Skeletal muscle satellite cell (primary cell): Measurements from ENCODE around the gene ASTN2.

Source experiments
- H3K27me3 ChIP-seq: 2 replicates; pipeline ENCODE4 v1.7.0; 2013; ENCODE audit warnings: low read length; ENCODE audit not compliant: control insufficient read depth, insufficient read depth
- H3K36me3 ChIP-seq: 2 replicates; pipeline ENCODE4 v1.7.0; 2013; ENCODE audit warnings: mild to moderate bottlenecking, control low read depth, low read length; ENCODE audit not compliant: insufficient read depth
- H3K4me1 ChIP-seq: 2 replicates; pipeline ENCODE4 v1.7.0; 2013; ENCODE audit warnings: low read length; ENCODE audit not compliant: control insufficient read depth, insufficient read depth
- H3K4me2 ChIP-seq: 2 replicates; pipeline ENCODE4 v1.7.0; 2013; ENCODE audit warnings: mild to moderate bottlenecking, low read length
- H3K4me3 ChIP-seq: 2 replicates; pipeline ENCODE4 v1.7.0; 2013; ENCODE audit warnings: low read length
- H3K9ac ChIP-seq: 2 replicates; pipeline ENCODE4 v1.7.0; 2013; ENCODE audit warnings: mild to moderate bottlenecking, low read depth, low read length, moderate library complexity
- H3K9me3 ChIP-seq: replicated peaks from 2 replicates; pipeline ENCODE4 v1.7.0; 2013; ENCODE audit warnings: mild to moderate bottlenecking, control low read depth, low read length

Gene ASTN2

GRCh38 chr9:117400171-117400570 is 14.7 kb downstream of the ASTN2 start:
- Histone ChIP-seq H3K4me3 (no peak overlapping the region), H3K9ac (no peak overlapping the region), H3K27me3 (peaks cover 5% of the 10 kb centered on the region), H3K36me3 (no peaks in the 10 kb centered on the region), H3K4me1 (no peaks in the 10 kb centered on the region), H3K9me3 (no peaks in the 10 kb centered on the region), H3K4me2 (no peak overlapping the region)

GRCh38 chr9:117395151-117395650 is 19.7 kb downstream of the ASTN2 start:
- H3K4me1 ChIP-seq: no peaks in the 10 kb centered on the region
- H3K9ac ChIP-seq: no peak overlapping the region
- no peaks in the 10 kb centered on the region for H3K9me3 ChIP-seq
- H3K27me3 ChIP-seq: peaks cover 2% of the 10 kb centered on the region
- H3K4me2 ChIP-seq: no peak overlapping the region
- H3K36me3 ChIP-seq: no peaks in the 10 kb centered on the region
- no peak overlapping the region for H3K4me3 ChIP-seq

- Histone ChIP-seq H3K27me3 (no peaks in the 10 kb centered on the region), H3K36me3 (no peaks in the 10 kb centered on the region), H3K4me3 (no peak overlapping the region), H3K9me3 (no peaks in the 10 kb centered on the region), H3K4me2 (no peak overlapping the region), H3K9ac (no peak overlapping the region), H3K4me1 (no peaks in the 10 kb centered on the region)
Measured at GRCh38 chr9:117394655-117395054, 20.2 kb downstream of the ASTN2 start.

- H3K4me1 ChIP-seq: no peaks in the 10 kb centered on the region
Measured at GRCh38 chr9:117392992-117393391, 21.9 kb downstream of the ASTN2 start.

GRCh38 chr9:117387422-117387821 is 27.4 kb downstream of the ASTN2 start:
- no peak overlapping the region for H3K9ac ChIP-seq
- H3K9me3 ChIP-seq: no peaks in the 10 kb centered on the region
- H3K27me3 ChIP-seq: no peaks in the 10 kb centered on the region
- no peak overlapping the region for H3K4me3 ChIP-seq
- no peaks in the 10 kb centered on the region for H3K36me3 ChIP-seq
- H3K4me2 ChIP-seq: no peak overlapping the region
- H3K4me1 ChIP-seq: no peaks in the 10 kb centered on the region

More at GRCh38 chr9:117392992-117393391, 21.9 kb downstream of the ASTN2 start:
- no peaks in the 10 kb centered on the region for H3K27me3 ChIP-seq
- H3K9ac ChIP-seq: no peak overlapping the region
- H3K36me3 ChIP-seq: no peaks in the 10 kb centered on the region
- H3K9me3 ChIP-seq: no peaks in the 10 kb centered on the region
- H3K4me3 ChIP-seq: no peak overlapping the region
- H3K4me2 ChIP-seq: no peak overlapping the region

- Histone ChIP-seq H3K36me3 (no peaks in the 10 kb centered on the region), H3K9me3 (no peaks in the 10 kb centered on the region), H3K4me2 (no peak overlapping the region)
Measured at GRCh38 chr9:117379341-117379740, 35.5 kb downstream of the ASTN2 start.

GRCh38 chr9:117377046-117377445 is 37.8 kb downstream of the ASTN2 start:
- H3K27me3 ChIP-seq: no peaks in the 10 kb centered on the region
- no peak overlapping the region for H3K4me2 ChIP-seq
- H3K9ac ChIP-seq: no peak overlapping the region
- H3K4me1 ChIP-seq: no peaks in the 10 kb centered on the region
- H3K9me3 ChIP-seq: no peaks in the 10 kb centered on the region
- no peak overlapping the region for H3K4me3 ChIP-seq
- H3K36me3 ChIP-seq: no peaks in the 10 kb centered on the region

More at GRCh38 chr9:117379341-117379740, 35.5 kb downstream of the ASTN2 start:
- no peak overlapping the region for H3K9ac ChIP-seq
- no peaks in the 10 kb centered on the region for H3K27me3 ChIP-seq
- H3K4me1 ChIP-seq: no peaks in the 10 kb centered on the region
- no peak overlapping the region for H3K4me3 ChIP-seq

- no peaks in the 10 kb centered on the region for H3K4me1 ChIP-seq
- H3K9ac ChIP-seq: no peak overlapping the region
- no peak overlapping the region for H3K4me2 ChIP-seq
- no peak overlapping the region for H3K4me3 ChIP-seq
- no peaks in the 10 kb centered on the region for H3K9me3 ChIP-seq
- H3K36me3 ChIP-seq: no peaks in the 10 kb centered on the region
- no peaks in the 10 kb centered on the region for H3K27me3 ChIP-seq
Measured at GRCh38 chr9:117375956-117376355, 38.9 kb downstream of the ASTN2 start.

- H3K36me3 ChIP-seq: no peaks in the 10 kb centered on the region
- no peak overlapping the region for H3K4me2 ChIP-seq
- no peaks in the 10 kb centered on the region for H3K27me3 ChIP-seq
- no peak overlapping the region for H3K9ac ChIP-seq
- no peak overlapping the region for H3K4me3 ChIP-seq
- H3K4me1 ChIP-seq: no peaks in the 10 kb centered on the region
- no peaks in the 10 kb centered on the region for H3K9me3 ChIP-seq
Measured at GRCh38 chr9:117374076-117374725, 40.7 kb downstream of the ASTN2 start.

GRCh38 chr9:117368684-117369230 is 46.1 kb downstream of the ASTN2 start:
- Histone ChIP-seq H3K4me3 (no peak overlapping the region), H3K27me3 (no peaks in the 10 kb centered on the region), H3K36me3 (no peaks in the 10 kb centered on the region), H3K4me1 (no peaks in the 10 kb centered on the region), H3K9ac (no peak overlapping the region), H3K4me2 (no peak overlapping the region), H3K9me3 (no peaks in the 10 kb centered on the region)

GRCh38 chr9:117365438-117365837 is 49.4 kb downstream of the ASTN2 start:
- H3K4me1 ChIP-seq: no peaks in the 10 kb centered on the region
- H3K4me2 ChIP-seq: no peak overlapping the region
- no peak overlapping the region for H3K4me3 ChIP-seq
- no peaks in the 10 kb centered on the region for H3K36me3 ChIP-seq
- no peaks in the 10 kb centered on the region for H3K9me3 ChIP-seq
- no peaks in the 10 kb centered on the region for H3K27me3 ChIP-seq
- no peak overlapping the region for H3K9ac ChIP-seq

GRCh38 chr9:117363006-117363405 is 51.9 kb downstream of the ASTN2 start:
- Histone ChIP-seq H3K9ac (no peak overlapping the region), H3K36me3 (no peaks in the 10 kb centered on the region), H3K4me3 (no peak overlapping the region), H3K9me3 (no peaks in the 10 kb centered on the region), H3K4me2 (no peak overlapping the region), H3K27me3 (no peaks in the 10 kb centered on the region), H3K4me1 (no peaks in the 10 kb centered on the region)
